Measurements from ENCODE around the gene KIR2DL4. TPM values are rescaled to one million over a fixed set of nuclear protein-coding genes. Genes with fewer than 3 reads are reported as not detected.
"Not testable (repeated sequence)": the region's sequence is repeated elsewhere in the genome, so short reads cannot be mapped to it uniquely, and the experiment has no call there.

KIR2DL4 gene
- total RNA-seq (2014; rRNA removed; shearing (Covaris generic)), result not detected in 2 replicates

- H3K4me1 ChIP-seq (replicated peaks), result no peaks in the 10 kb centered on the region
- H3K27me3 ChIP-seq (replicated peaks), result no peaks in the 10 kb centered on the region
- no peaks in the 10 kb centered on the region for H3K36me3 ChIP-seq
- no peak within 1 kb of the TSS for H3K27ac ChIP-seq
- H3K9me3 ChIP-seq (replicated peaks), result no peaks in the 10 kb centered on the region
- no peak for DNase-seq (ENCODE audit: low read depth in 1 of 2, low spot score in 2 of 2)
- no peak within 1 kb of the TSS for H3K4me3 ChIP-seq
These were observed at the start of gene KIR2DL4 for GRCh38 chr19:54803410-54803809. KIR2DL4 (plus strand) TSS chr19:54803610; CDS start chr19:54803652, 42 bp downstream.

- H3K27ac ChIP-seq; H3K36me3 ChIP-seq; DNase-seq (ENCODE audit: low read depth in 1 of 2, low spot score in 2 of 2); H3K9me3 ChIP-seq (replicated peaks); H3K4me1 ChIP-seq (replicated peaks); H3K4me3 ChIP-seq; H3K27me3 ChIP-seq (replicated peaks): not testable (repeated sequence)
These were observed 47.0 kb upstream of the KIR2DL4 start for GRCh38 chr19:54756204-54757110.

DNA sequence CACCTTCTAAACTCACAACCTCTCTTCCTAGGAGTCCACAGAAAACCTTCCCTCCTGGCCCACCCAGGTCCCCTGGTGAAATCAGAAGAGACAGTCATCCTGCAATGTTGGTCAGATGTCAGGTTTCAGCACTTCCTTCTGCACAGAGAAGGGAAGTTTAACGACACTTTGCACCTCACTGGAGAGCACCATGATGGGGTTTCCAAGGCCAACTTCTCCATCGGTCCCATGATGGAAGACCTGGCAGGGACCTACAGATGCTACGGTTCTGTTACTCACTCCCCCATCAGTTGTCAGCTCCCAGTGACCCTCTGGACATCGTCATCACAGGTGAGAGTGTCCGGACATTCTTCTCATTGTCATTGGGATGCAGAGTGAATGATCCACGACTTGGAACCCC is 44.8 kb upstream of the KIR2DL4 start:
- DNase-seq (ENCODE audit: low read depth in 1 of 2, low spot score in 2 of 2); H3K4me1 ChIP-seq (replicated peaks); H3K27me3 ChIP-seq (replicated peaks); H3K36me3 ChIP-seq; H3K4me3 ChIP-seq; H3K27ac ChIP-seq; H3K9me3 ChIP-seq (replicated peaks): not testable (repeated sequence)

DNA sequence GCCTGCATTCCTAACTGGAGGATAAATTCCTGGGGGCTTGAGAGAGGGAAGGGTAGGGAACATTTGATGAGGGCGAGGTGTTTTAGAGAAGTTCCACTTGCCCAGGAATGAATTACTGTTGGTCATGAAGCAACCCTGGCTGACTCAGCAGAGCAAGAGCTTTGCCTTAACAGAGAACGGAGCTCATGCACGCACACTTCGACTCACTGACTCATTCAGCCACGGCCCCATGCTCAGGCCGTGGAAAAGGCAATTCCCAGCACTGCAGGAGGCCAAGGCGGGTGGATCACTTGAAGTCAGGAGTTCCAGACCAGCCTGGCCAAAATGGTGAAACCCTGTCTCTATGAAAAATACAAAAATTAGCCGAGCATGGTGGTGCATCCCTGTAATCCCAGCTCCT is 39.2 kb upstream of the KIR2DL4 start:
- not testable (repeated sequence) for H3K4me1 ChIP-seq (replicated peaks); H3K36me3 ChIP-seq; H3K4me3 ChIP-seq; H3K27me3 ChIP-seq (replicated peaks); H3K9me3 ChIP-seq (replicated peaks)
- H3K27ac ChIP-seq, result peak overlapping the region; percentile 55
- peak; percentile 78 to 81 for DNase-seq (ENCODE audit: low read depth in 1 of 2, low spot score in 2 of 2)

GRCh38 chr19:54766464-54766863 is 36.9 kb upstream of the KIR2DL4 start:
- H3K36me3 ChIP-seq; H3K27ac ChIP-seq; DNase-seq (ENCODE audit: low read depth in 1 of 2, low spot score in 2 of 2); H3K4me3 ChIP-seq; H3K27me3 ChIP-seq (replicated peaks); H3K9me3 ChIP-seq (replicated peaks): not testable (repeated sequence)
- peaks cover 13% of the 10 kb centered on the region for H3K4me1 ChIP-seq (replicated peaks)

- not testable (repeated sequence) for H3K9me3 ChIP-seq (replicated peaks); H3K27me3 ChIP-seq (replicated peaks); H3K36me3 ChIP-seq; DNase-seq (ENCODE audit: low read depth in 1 of 2, low spot score in 2 of 2); H3K4me3 ChIP-seq
- Histone ChIP-seq H3K27ac (peak within 1 kb of the TSS; percentile 70), H3K4me1 (replicated peaks) (peaks cover 14% of the 10 kb centered on the region)
These were observed 33.8 kb upstream of the KIR2DL4 start, which contains the start of gene KIR2DL1 for GRCh38 chr19:54769646-54770045. KIR2DL1 (plus strand) TSS chr19:54769793; CDS start chr19:54769851, 58 bp downstream.

DNA sequence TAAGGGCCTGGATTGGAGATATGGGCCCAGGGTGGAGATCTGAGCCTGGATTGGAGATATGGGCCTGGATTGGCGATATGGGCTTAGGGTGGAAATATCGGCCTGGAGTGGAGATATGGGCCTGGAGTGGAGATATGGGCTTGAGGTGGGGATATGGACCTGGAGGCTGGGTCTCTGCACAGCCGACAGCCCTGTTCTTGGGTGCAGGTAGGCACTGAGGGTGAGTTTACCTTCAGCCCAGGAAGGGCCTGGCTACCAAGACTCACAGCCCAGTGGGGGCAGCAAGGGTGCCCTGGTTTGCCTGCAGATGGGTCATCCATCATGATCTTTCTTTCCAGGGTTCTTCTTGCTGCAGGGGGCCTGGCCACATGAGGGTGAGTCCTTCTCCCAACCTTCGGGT is 32.9 kb upstream of the KIR2DL4 start:
- H3K36me3 ChIP-seq; H3K27me3 ChIP-seq (replicated peaks): not testable (repeated sequence)
- H3K4me1 ChIP-seq (replicated peaks), result peaks cover 14% of the 10 kb centered on the region

DNA sequence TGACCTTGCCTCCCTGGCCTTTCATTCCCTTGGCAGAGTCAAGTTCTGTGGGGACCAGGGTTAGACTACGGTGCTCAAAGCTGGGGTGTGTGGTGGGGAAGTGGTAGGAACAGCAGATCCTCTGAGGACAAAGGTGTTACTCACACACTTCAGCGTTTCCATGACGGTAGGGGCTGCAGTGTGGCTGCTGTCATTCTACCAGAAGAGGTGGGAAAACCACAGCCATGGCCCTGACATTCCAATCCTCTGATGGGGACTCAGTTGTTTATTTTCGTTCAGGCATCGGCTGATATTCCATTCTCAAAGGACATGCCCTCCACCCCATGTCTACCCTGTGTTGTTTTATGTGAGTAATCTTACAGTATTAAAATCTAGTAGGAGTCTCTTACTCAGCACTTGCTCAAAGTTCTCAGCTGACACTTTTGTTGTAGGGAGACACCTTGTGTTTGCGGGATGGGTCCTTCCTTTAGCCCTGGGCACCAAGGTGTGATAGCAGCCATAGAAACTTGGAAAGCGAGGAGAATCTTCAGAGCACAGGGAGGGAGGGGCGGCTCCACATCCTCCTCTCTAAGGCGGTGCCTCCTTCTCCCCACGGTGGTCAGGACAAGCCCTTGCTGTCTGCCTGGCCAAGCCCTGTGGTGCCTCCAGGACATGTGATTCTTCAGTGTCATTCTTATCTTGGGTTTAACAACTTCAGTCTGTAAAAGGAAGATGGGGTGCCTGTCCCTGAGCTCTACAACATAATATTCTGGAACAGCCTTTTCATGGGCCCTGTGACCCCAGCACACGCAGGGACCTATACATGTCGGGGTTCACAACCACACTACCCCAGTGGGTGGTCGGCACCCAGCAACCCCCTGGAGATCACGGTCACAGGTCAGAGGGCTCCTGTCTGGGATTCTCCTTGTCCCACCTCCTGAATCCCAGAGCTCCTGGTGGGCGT is 32.1 kb upstream of the KIR2DL4 start:
- peak overlapping the region; percentile 70 for H3K27ac ChIP-seq
- H3K9me3 ChIP-seq (replicated peaks); H3K36me3 ChIP-seq; H3K4me3 ChIP-seq; H3K27me3 ChIP-seq (replicated peaks): not testable (repeated sequence)
- peak; percentile 90 to 96 for DNase-seq (ENCODE audit: low read depth in 1 of 2, low spot score in 2 of 2)
- peaks cover 14% of the 10 kb centered on the region for H3K4me1 ChIP-seq (replicated peaks)

More for the DNA sequence above, 32.9 kb upstream of the KIR2DL4 start:
- H3K4me3 ChIP-seq; DNase-seq (ENCODE audit: low read depth in 1 of 2, low spot score in 2 of 2); H3K9me3 ChIP-seq (replicated peaks): not testable (repeated sequence)
- H3K27ac ChIP-seq, result peak overlapping the region; percentile 70

DNA sequence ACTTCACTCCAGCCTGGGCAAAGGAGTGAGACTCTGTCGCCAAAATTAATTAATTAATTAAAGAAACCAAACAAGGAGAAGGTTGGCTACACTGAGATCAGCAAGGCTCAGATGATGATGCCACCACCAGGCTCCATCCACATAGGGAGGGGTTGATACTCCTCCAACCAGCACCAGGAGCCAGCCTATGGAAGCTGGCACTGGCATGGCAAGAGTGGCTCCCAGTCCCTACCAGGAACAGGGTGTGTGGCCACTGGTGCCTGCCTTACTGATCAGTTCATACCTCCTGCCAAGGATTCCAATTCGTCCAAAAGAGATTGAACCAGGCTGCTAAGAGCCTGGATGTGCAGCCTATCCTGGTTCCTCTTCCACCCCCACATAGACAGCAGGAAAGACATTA is 30.7 kb upstream of the KIR2DL4 start:
- not testable (repeated sequence) for H3K27me3 ChIP-seq (replicated peaks); DNase-seq (ENCODE audit: low read depth in 1 of 2, low spot score in 2 of 2); H3K9me3 ChIP-seq (replicated peaks); H3K27ac ChIP-seq; H3K36me3 ChIP-seq; H3K4me3 ChIP-seq
- H3K4me1 ChIP-seq (replicated peaks), result peaks cover 14% of the 10 kb centered on the region

DNA sequence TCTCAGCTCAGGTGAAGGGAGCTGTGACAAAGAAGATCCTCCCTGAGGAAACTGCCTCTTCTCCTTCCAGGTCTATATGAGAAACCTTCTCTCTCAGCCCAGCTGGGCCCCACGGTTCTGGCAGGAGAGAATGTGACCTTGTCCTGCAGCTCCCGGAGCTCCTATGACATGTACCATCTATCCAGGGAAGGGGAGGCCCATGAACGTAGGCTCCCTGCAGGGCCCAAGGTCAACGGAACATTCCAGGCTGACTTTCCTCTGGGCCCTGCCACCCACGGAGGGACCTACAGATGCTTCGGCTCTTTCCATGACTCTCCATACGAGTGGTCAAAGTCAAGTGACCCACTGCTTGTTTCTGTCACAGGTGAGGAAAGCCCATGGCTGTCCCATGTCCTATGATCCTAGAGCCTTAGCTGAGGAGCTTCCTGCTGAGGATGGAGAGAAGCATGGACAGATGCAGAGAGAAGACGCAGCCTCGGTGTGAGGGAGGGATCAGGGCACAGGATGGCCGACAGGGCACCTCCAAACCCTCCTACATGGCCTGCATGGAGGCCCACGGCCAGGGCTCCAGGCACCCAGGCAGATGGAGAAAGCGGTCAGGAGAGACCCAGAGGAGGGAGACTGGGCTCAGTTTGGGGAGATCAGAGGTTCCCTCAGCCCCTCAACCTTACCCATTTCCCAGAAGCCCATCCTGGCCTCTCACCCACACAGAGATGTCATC is 28.2 kb upstream of the KIR2DL4 start:
- DNase-seq (ENCODE audit: low read depth in 1 of 2, low spot score in 2 of 2); H3K4me3 ChIP-seq; H3K27ac ChIP-seq; H3K27me3 ChIP-seq (replicated peaks); H3K36me3 ChIP-seq; H3K9me3 ChIP-seq (replicated peaks): not testable (repeated sequence)
- peaks cover 14% of the 10 kb centered on the region for H3K4me1 ChIP-seq (replicated peaks)

DNA sequence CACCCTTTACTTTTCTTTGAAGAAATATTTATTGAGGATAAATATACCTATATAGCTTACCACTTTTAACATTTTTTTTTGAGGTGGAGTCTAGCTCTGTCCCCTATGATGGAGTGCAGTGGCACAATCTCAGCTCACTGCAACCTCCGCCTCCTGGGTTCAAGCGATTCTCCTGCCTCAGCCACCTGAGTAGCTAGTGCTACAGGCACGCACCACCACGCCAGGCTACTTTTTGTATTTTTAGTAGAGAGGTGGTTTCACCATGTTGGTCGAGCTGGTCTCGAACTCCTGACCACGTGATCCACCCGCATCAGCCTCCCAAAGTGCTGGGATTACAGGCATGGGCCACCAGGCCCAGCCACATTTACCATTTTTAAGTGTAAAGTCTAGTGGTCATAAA is 27.6 kb upstream of the KIR2DL4 start:
- not testable (repeated sequence) for H3K4me3 ChIP-seq; H3K27me3 ChIP-seq (replicated peaks); H3K27ac ChIP-seq; H3K4me1 ChIP-seq (replicated peaks); H3K9me3 ChIP-seq (replicated peaks); DNase-seq (ENCODE audit: low read depth in 1 of 2, low spot score in 2 of 2); H3K36me3 ChIP-seq

- not testable (repeated sequence) for H3K36me3 ChIP-seq; H3K4me3 ChIP-seq; H3K9me3 ChIP-seq (replicated peaks)
These were observed 25.6 kb upstream of the KIR2DL4 start for GRCh38 chr19:54777851-54778250.

DNA sequence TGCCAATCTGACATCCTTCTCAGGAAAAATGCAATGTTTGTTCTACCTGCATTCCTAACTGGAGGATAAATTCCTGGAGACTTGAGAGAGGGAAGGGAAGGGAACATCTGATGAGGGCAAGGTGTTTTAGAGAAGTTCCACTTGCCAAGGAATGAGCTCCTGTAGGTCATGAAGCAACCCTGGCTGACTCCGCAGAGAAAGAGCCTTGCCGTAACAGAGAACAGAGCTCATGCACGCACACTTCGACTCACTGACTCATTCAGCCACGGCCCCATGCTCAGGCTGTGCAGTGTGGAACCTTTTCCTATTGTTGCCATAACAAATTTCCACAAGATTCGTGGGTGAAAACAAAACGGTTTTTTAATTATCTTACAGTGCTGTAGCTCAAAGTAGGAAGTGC is 24.5 kb upstream of the KIR2DL4 start:
- not testable (repeated sequence) for H3K4me3 ChIP-seq; H3K27ac ChIP-seq; H3K36me3 ChIP-seq; H3K9me3 ChIP-seq (replicated peaks); H3K27me3 ChIP-seq (replicated peaks); H3K4me1 ChIP-seq (replicated peaks)
- DNase-seq (ENCODE audit: low read depth in 1 of 2, low spot score in 2 of 2), result peak in 1 of 2 experiments; percentile 26

More at GRCh38 chr19:54777851-54778250, 25.6 kb upstream of the KIR2DL4 start:
- not testable (repeated sequence) for H3K27ac ChIP-seq; H3K4me1 ChIP-seq (replicated peaks); H3K27me3 ChIP-seq (replicated peaks); DNase-seq (ENCODE audit: low read depth in 1 of 2, low spot score in 2 of 2)
